ENCODE measurements around the gene CNTNAP2. TPM values are rescaled to one million over a fixed set of nuclear protein-coding genes. Genes with fewer than 3 reads are reported as not detected.

CNTNAP2 gene
- total RNA-seq, 2 donors from 2014 or later: not detected

DNA sequence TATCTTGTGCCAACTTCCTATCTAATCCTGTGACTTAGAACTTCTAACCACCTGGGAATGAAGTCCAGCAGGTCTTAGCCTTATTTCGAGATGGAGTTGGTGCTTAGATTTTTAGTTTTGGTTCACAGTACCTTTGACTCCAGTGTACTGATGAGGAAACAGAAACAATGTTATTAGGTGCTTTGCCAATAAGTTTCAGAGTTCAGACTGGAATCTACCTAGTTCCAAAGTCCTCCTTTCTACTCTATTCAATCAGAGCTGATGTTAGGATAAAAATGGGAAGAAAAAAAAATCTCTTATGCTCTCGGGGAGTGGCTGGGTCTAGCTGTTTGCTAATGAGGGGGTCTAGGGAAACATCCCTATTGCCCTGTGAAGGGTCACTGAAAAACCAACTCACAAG lies 1867.7 kb downstream of the CNTNAP2 start:
- peaks cover 3% of the 10 kb centered on the region for H3K9me3 Mint-ChIP-seq
- H3K4me1 Mint-ChIP-seq (ENCODE audit: low read depth in 2 of 2): no peaks in the 10 kb centered on the region
- DNase-seq (ENCODE audit: low spot score): no peak
- H3K36me3 Mint-ChIP-seq: no peaks in the 10 kb centered on the region
- no peak overlapping the region for H3K27ac Mint-ChIP-seq
- no peak overlapping the region for H3K4me3 Mint-ChIP-seq
- no peak for ATAC-seq
- H3K27me3 Mint-ChIP-seq: no peaks in the 10 kb centered on the region

DNA sequence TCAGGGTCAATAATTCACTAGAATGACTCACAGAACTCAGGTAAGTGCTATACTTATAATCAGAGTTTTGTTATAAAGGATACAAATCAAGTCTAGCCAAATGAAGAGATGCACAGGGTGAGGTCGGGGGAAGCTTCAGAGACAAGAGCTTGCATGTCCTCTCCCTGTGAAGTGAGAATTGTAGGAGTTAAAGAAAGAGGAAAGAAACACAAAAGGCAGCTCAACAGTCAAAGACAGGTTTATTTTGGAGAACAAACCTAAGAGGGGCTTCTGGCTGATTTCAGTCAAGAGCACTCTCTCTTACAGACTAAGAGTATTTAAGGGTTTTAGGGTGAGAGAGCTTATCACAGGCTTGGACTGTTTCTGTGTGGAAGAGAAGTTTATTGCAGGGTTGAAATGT lies 1873.5 kb downstream of the CNTNAP2 start:
- Mint-ChIP-seq H3K4me3 (no peak overlapping the region), H3K27me3 (no peaks in the 10 kb centered on the region), H3K36me3 (no peaks in the 10 kb centered on the region), H3K4me1 (ENCODE audit: low read depth in 2 of 2) (no peaks in the 10 kb centered on the region), H3K9me3 (no peaks in the 10 kb centered on the region), H3K27ac (no peak overlapping the region)
- DNase-seq (ENCODE audit: low spot score) (no peak), ATAC-seq (no peak)

- H3K9me3 Mint-ChIP-seq: no peaks in the 10 kb centered on the region
- H3K27ac Mint-ChIP-seq: no peak overlapping the region
- ATAC-seq: no peak
- no peak for DNase-seq (ENCODE audit: low spot score)
- H3K27me3 Mint-ChIP-seq: no peaks in the 10 kb centered on the region
- no peak overlapping the region for H3K4me3 Mint-ChIP-seq
- H3K4me1 Mint-ChIP-seq (ENCODE audit: low read depth in 2 of 2): no peaks in the 10 kb centered on the region
- no peaks in the 10 kb centered on the region for H3K36me3 Mint-ChIP-seq
These were observed 1874.3 kb downstream of the CNTNAP2 start for GRCh38 chr7:147990942-147991341.

DNA sequence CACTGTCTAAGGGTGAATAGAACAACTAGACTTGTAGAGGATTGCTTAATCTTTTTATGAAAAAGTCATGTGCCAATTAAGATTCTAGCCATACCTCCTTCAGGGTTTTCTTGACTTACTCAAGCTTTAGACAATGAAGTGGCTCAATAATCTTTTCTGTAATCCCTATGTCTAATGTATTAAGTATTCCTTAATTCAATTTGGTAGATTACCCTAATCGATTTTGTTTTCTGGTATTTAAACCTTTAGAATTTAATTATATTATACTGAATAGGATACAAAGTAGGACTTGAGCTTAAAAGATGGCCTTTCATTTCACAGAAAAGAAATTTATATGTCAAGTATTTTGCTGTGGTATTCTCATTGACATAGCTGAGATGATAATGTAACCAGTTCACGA lies 1876.1 kb downstream of the CNTNAP2 start:
- no peak overlapping the region for H3K4me3 Mint-ChIP-seq
- DNase-seq (ENCODE audit: low spot score) (no peak), ATAC-seq (no peak)
- H3K9me3 Mint-ChIP-seq: no peaks in the 10 kb centered on the region
- H3K27me3 Mint-ChIP-seq: no peaks in the 10 kb centered on the region
- no peaks in the 10 kb centered on the region for H3K36me3 Mint-ChIP-seq
- H3K4me1 Mint-ChIP-seq (ENCODE audit: low read depth in 2 of 2): no peaks in the 10 kb centered on the region
- H3K27ac Mint-ChIP-seq: no peak overlapping the region

DNA sequence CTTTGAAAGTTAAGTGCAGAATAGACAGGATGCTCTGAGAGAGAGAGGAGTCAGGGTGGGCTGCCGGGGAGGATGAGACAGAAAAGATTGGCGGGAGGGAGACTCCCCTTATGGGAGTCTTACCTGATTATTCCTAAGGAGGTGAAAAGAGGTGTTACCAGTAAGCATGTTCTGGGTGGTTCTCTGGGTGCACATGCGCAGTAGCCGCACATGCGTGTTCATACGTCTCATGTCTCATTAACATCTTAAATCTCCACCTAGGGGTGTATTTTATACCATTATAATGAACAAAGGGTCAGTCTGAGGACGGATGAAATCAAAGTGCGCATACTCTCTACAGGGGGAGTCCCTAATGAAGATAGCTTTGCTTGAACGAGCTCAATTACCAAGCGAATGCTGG lies 1881.0 kb downstream of the CNTNAP2 start:
- Mint-ChIP-seq H3K4me1 (ENCODE audit: low read depth in 2 of 2) (no peaks in the 10 kb centered on the region), H3K27me3 (no peaks in the 10 kb centered on the region), H3K4me3 (no peak overlapping the region), H3K9me3 (peaks cover 5% of the 10 kb centered on the region), H3K27ac (no peak overlapping the region), H3K36me3 (no peaks in the 10 kb centered on the region)
- no peak for DNase-seq (ENCODE audit: low spot score)
- no peak for ATAC-seq

GRCh38 chr7:147999962-148000361 lies 1883.4 kb downstream of the CNTNAP2 start:
- Mint-ChIP-seq H3K9me3 (peaks cover 5% of the 10 kb centered on the region), H3K4me1 (ENCODE audit: low read depth in 2 of 2) (no peaks in the 10 kb centered on the region), H3K4me3 (no peak overlapping the region), H3K36me3 (no peaks in the 10 kb centered on the region), H3K27me3 (no peaks in the 10 kb centered on the region), H3K27ac (no peak overlapping the region)
- ATAC-seq (no peak), DNase-seq (ENCODE audit: low spot score) (no peak)

DNA sequence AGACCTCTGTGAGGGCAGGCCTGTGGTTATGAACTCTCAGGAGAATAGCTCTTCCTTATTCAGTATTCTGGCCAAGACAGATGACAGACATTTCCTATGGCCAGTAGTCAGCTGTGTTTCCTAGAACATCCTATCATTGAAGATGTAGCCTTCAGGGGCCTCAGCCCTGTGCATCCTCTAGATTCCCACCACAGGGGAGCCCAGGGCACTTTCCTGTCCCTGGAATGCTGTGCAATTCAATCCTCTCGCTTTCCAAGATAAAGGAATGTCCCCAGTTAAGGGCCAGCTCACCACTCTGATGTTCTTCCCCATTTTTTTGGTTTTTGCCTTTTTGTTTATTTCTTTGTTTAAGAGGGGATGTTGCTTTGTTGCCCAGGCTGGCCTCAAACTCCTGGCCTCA lies 1895.2 kb downstream of the CNTNAP2 start:
- Mint-ChIP-seq H3K36me3 (no peaks in the 10 kb centered on the region), H3K27ac (no peak overlapping the region), H3K4me3 (no peak overlapping the region), H3K4me1 (ENCODE audit: low read depth in 2 of 2) (no peaks in the 10 kb centered on the region), H3K27me3 (no peaks in the 10 kb centered on the region), H3K9me3 (peaks cover 3% of the 10 kb centered on the region)
- ATAC-seq (no peak), DNase-seq (ENCODE audit: low spot score) (no peak)

DNA sequence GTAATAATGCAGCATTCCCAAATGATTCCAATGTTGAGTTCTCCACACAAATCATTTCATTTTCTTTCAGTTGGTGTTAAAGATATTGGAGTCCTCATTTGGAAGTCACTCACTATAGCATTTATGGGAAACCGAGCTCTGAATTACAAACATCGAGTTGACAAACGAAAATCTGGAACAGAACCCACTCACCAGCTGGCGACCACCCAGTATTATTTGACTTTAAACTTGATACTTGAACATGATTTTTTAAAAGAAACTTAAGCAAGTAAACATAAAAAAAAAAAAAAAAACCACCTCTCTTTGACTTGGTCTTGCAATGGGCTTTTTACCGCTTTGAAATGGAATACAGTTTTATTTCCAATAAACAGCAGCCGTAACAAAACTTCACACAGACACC lies 1897.4 kb downstream of the CNTNAP2 start:
- no peaks in the 10 kb centered on the region for H3K36me3 Mint-ChIP-seq
- peaks cover 3% of the 10 kb centered on the region for H3K9me3 Mint-ChIP-seq
- no peak overlapping the region for H3K27ac Mint-ChIP-seq
- DNase-seq (ENCODE audit: low spot score) (no peak), ATAC-seq (no peak)
- H3K27me3 Mint-ChIP-seq: no peaks in the 10 kb centered on the region
- H3K4me1 Mint-ChIP-seq (ENCODE audit: low read depth in 2 of 2): no peaks in the 10 kb centered on the region
- no peak overlapping the region for H3K4me3 Mint-ChIP-seq

GRCh38 chr7:148014541-148014940 lies 1897.9 kb downstream of the CNTNAP2 start:
- Mint-ChIP-seq H3K9me3 (peaks cover 3% of the 10 kb centered on the region), H3K27ac (no peak overlapping the region), H3K36me3 (no peaks in the 10 kb centered on the region), H3K27me3 (no peaks in the 10 kb centered on the region), H3K4me1 (ENCODE audit: low read depth in 2 of 2) (no peaks in the 10 kb centered on the region), H3K4me3 (no peak overlapping the region)
- no peak for ATAC-seq
- no peak for DNase-seq (ENCODE audit: low spot score)

GRCh38 chr7:148017126-148017525 lies 1900.5 kb downstream of the CNTNAP2 start:
- Mint-ChIP-seq H3K27me3 (no peaks in the 10 kb centered on the region), H3K27ac (no peak overlapping the region), H3K4me3 (no peak overlapping the region), H3K4me1 (ENCODE audit: low read depth in 2 of 2) (no peaks in the 10 kb centered on the region), H3K36me3 (no peaks in the 10 kb centered on the region), H3K9me3 (peaks cover 3% of the 10 kb centered on the region)
- DNase-seq (ENCODE audit: low spot score): no peak
- ATAC-seq: no peak

- Mint-ChIP-seq H3K4me3 (no peak overlapping the region), H3K27ac (no peak overlapping the region), H3K9me3 (peaks cover 3% of the 10 kb centered on the region), H3K27me3 (no peaks in the 10 kb centered on the region), H3K36me3 (no peaks in the 10 kb centered on the region), H3K4me1 (ENCODE audit: low read depth in 2 of 2) (no peaks in the 10 kb centered on the region)
- no peak for DNase-seq (ENCODE audit: low spot score)
- no peak for ATAC-seq
These were observed 1904.1 kb downstream of the CNTNAP2 start for GRCh38 chr7:148020679-148021078.

GRCh38 chr7:148021507-148022045 lies 1905.0 kb downstream of the CNTNAP2 start:
- H3K4me1 Mint-ChIP-seq (ENCODE audit: low read depth in 2 of 2): no peaks in the 10 kb centered on the region
- no peak overlapping the region for H3K27ac Mint-ChIP-seq
- no peak for DNase-seq (ENCODE audit: low spot score)
- H3K36me3 Mint-ChIP-seq: no peaks in the 10 kb centered on the region
- no peak overlapping the region for H3K4me3 Mint-ChIP-seq
- no peaks in the 10 kb centered on the region for H3K27me3 Mint-ChIP-seq
- H3K9me3 Mint-ChIP-seq: peaks cover 3% of the 10 kb centered on the region
- ATAC-seq: no peak

- DNase-seq (ENCODE audit: low spot score): no peak
- no peak for ATAC-seq
- H3K4me1 Mint-ChIP-seq (ENCODE audit: low read depth in 2 of 2): no peaks in the 10 kb centered on the region
- H3K9me3 Mint-ChIP-seq: peaks cover 3% of the 10 kb centered on the region
- H3K27me3 Mint-ChIP-seq: no peaks in the 10 kb centered on the region
- H3K4me3 Mint-ChIP-seq: no peak overlapping the region
- no peaks in the 10 kb centered on the region for H3K36me3 Mint-ChIP-seq
- no peak overlapping the region for H3K27ac Mint-ChIP-seq
These were observed 1906.2 kb downstream of the CNTNAP2 start for GRCh38 chr7:148022832-148023231.

GRCh38 chr7:148026713-148027112 lies 1910.1 kb downstream of the CNTNAP2 start:
- H3K9me3 Mint-ChIP-seq: peaks cover 3% of the 10 kb centered on the region
- DNase-seq (ENCODE audit: low spot score): no peak
- no peak for ATAC-seq
- H3K4me1 Mint-ChIP-seq (ENCODE audit: low read depth in 2 of 2): no peaks in the 10 kb centered on the region
- no peak overlapping the region for H3K27ac Mint-ChIP-seq
- H3K4me3 Mint-ChIP-seq: no peak overlapping the region
- H3K36me3 Mint-ChIP-seq: no peaks in the 10 kb centered on the region
- peaks cover 0 to 4% of the 10 kb centered on the region in 2 donors for H3K27me3 Mint-ChIP-seq

DNA sequence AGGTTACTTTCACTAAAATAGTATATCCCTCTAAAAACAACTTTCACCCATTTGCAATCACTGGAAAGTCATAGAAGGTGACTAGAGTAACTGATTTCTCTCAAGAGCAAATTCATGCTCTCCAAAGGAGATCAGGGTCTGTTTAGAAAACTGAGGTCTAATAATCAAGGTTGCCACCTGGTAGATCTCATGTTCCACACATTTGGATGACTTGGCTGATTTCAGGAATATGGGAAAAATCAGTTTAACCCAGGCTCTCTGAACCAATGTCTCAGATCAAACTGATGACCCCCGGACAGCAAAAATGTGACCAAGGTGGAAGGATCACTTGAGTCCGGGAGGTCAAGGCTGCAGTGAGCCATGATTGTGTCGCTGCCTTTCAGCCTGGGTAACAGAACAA lies 1911.6 kb downstream of the CNTNAP2 start:
- Mint-ChIP-seq H3K27me3 (peaks cover 0 to 4% of the 10 kb centered on the region in 2 donors), H3K9me3 (peaks cover 3% of the 10 kb centered on the region), H3K4me3 (no peak overlapping the region), H3K4me1 (ENCODE audit: low read depth in 2 of 2) (no peaks in the 10 kb centered on the region), H3K36me3 (no peaks in the 10 kb centered on the region), H3K27ac (no peak overlapping the region)
- DNase-seq (ENCODE audit: low spot score) (no peak), ATAC-seq (no peak)
